Ishikawa (cell line): ENCODE results near the gene ATXN1.

ENCODE experiments used
- CEBPB ChIP-seq: IDR thresholded peaks from 2 replicates; pipeline ENCODE4 v1.6.1; 2012
- EP300 ChIP-seq: IDR thresholded peaks from 2 replicates; pipeline ENCODE4 v1.6.1; 2012; ENCODE audit warnings: borderline replicate concordance
- FOXM1 ChIP-seq: IDR thresholded peaks from 2 replicates; pipeline ENCODE4 v1.6.1; 2012; ENCODE audit warnings: low read depth, borderline replicate concordance
- RAD21 ChIP-seq: IDR thresholded peaks from 2 replicates; pipeline ENCODE4 v1.6.1; 2012; ENCODE audit warnings: low read depth
- REST ChIP-seq: IDR thresholded peaks from 2 replicates; pipeline ENCODE4 v1.6.1; 2012; ENCODE audit warnings: low read depth, mild to moderate bottlenecking
- TAF1 ChIP-seq: IDR thresholded peaks from 2 replicates; pipeline ENCODE4 v1.6.1; 2012; ENCODE audit warnings: low read depth, mild to moderate bottlenecking
- TEAD4 ChIP-seq: IDR thresholded peaks from 2 replicates; pipeline ENCODE4 v1.6.1; 2012
- USF1 ChIP-seq: IDR thresholded peaks from 2 replicates; pipeline ENCODE4 v1.6.1; 2012
- YY1 ChIP-seq: IDR thresholded peaks from 2 replicates; pipeline ENCODE4 v1.6.1; 2012; ENCODE audit warnings: low read depth

GRCh38 chr6:16450821-16451220, 310.4 kb downstream of the ATXN1 start:
- TF ChIP-seq YY1 (no peak), USF1 (no peak), CEBPB (no peak), REST (no peak), EP300 (no peak), TEAD4 (no peak), TAF1 (no peak), FOXM1 (no peak), RAD21 (no peak)
